H9 (cell line): ENCODE results near the gene ATRN. TPM values are rescaled to one million over a fixed set of nuclear protein-coding genes. Genes with fewer than 3 reads are reported as not detected.

Experiments
- DNase-seq: peaks from one replicate; pipeline ENCODE4 v3.0.0-alpha.2; 2017
- H2AFZ ChIP-seq: one replicate; pipeline ENCODE4 v1.6.1; 2013; ENCODE audit warnings: mild to moderate bottlenecking, low read length, control low read depth, moderate library complexity
- H2AK5ac ChIP-seq: 2 replicates; pipeline ENCODE4 v1.6.1; 2013; ENCODE audit warnings: low read length, control low read depth, mixed read lengths; ENCODE audit not compliant: insufficient read length
- H2BK120ac ChIP-seq: one replicate; pipeline ENCODE4 v1.6.1; 2013; ENCODE audit warnings: low read depth, mild to moderate bottlenecking, low read length, control low read depth, inconsistent platforms; ENCODE audit not compliant: poor library complexity, severe bottlenecking
- H2BK12ac ChIP-seq: 2 replicates; pipeline ENCODE4 v1.6.1; 2013; ENCODE audit warnings: low read length, control low read depth, mixed read lengths, low read depth; ENCODE audit not compliant: insufficient read length
- H2BK15ac ChIP-seq: 2 replicates; pipeline ENCODE4 v1.6.1; 2013; ENCODE audit warnings: low read depth, low read length, control low read depth
- H2BK20ac ChIP-seq: one replicate; pipeline ENCODE4 v1.6.1; 2013; ENCODE audit warnings: low read depth, mild to moderate bottlenecking, low read length, control low read depth, inconsistent platforms; ENCODE audit not compliant: poor library complexity, severe bottlenecking
- H2BK5ac ChIP-seq: 2 replicates; pipeline ENCODE4 v1.6.1; 2013; ENCODE audit warnings: low read length, control low read depth, mixed read lengths; ENCODE audit not compliant: insufficient read length
- H3K14ac ChIP-seq: 2 replicates; pipeline ENCODE4 v1.6.1; 2013; ENCODE audit warnings: low read length, control low read depth; ENCODE audit not compliant: insufficient read depth
- H3K18ac ChIP-seq: 2 replicates; pipeline ENCODE4 v1.6.1; 2013; ENCODE audit warnings: low read depth, mild to moderate bottlenecking, mixed read lengths, low read length, control low read depth; ENCODE audit not compliant: insufficient read length
- H3K23ac ChIP-seq: 2 replicates; pipeline ENCODE4 v1.6.1; 2013; ENCODE audit warnings: low read length, control low read depth, mixed read lengths, low read depth; ENCODE audit not compliant: insufficient read length
- H3K23me2 ChIP-seq: 2 replicates; pipeline ENCODE4 v1.6.1; 2013; ENCODE audit warnings: low read depth, mild to moderate bottlenecking, mixed read lengths, low read length, control low read depth; ENCODE audit not compliant: insufficient read length, poor library complexity, severe bottlenecking
- H3K27ac ChIP-seq: 2 replicates; pipeline ENCODE4 v1.5.1; 2013; ENCODE audit warnings: low read length, control low read depth, mixed read lengths, low read depth; ENCODE audit not compliant: insufficient read length
- H3K27me3 ChIP-seq: 2 replicates; pipeline ENCODE4 v1.6.1; 2013; ENCODE audit warnings: low read length, control low read depth, inconsistent platforms; ENCODE audit not compliant: insufficient read depth
- H3K4ac ChIP-seq: 2 replicates; pipeline ENCODE4 v1.6.1; 2013; ENCODE audit warnings: low read depth, mild to moderate bottlenecking, control low read depth, inconsistent platforms, low read length, moderate library complexity
- H3K4me1 ChIP-seq: 2 replicates; pipeline ENCODE4 v1.6.1; 2013; ENCODE audit warnings: low read length, control low read depth, inconsistent platforms; ENCODE audit not compliant: insufficient read depth
- H3K4me2 ChIP-seq: 2 replicates; pipeline ENCODE4 v1.6.1; 2013; ENCODE audit warnings: low read length, control low read depth, mixed read lengths; ENCODE audit not compliant: insufficient read length, insufficient read depth
- H3K56ac ChIP-seq: 2 replicates; pipeline ENCODE4 v1.6.1; 2013; ENCODE audit warnings: low read depth, mild to moderate bottlenecking, mixed read lengths, low read length, control low read depth; ENCODE audit not compliant: insufficient read length
- H3K79me1 ChIP-seq: 2 replicates; pipeline ENCODE4 v1.6.1; 2013; ENCODE audit warnings: low read depth, mild to moderate bottlenecking, moderate library complexity, low read length, control low read depth, inconsistent platforms; ENCODE audit not compliant: insufficient read depth, poor library complexity, severe bottlenecking
- H3K79me2 ChIP-seq: 2 replicates; pipeline ENCODE4 v1.6.1; 2013; ENCODE audit warnings: low read length, control low read depth, inconsistent platforms; ENCODE audit not compliant: insufficient read depth
- H3K9ac ChIP-seq: 2 replicates; pipeline ENCODE4 v1.6.1; 2013; ENCODE audit warnings: low read length, control low read depth, mixed read lengths; ENCODE audit not compliant: insufficient read length; ENCODE audit errors: extremely low read depth
- H3K9me3 ChIP-seq: one replicate; pipeline ENCODE4 v1.6.1; 2013; ENCODE audit warnings: low read depth, low read length, inconsistent platforms; ENCODE audit not compliant: control insufficient read depth
- H3T11ph ChIP-seq: one replicate; pipeline ENCODE4 v1.6.1; 2013; ENCODE audit warnings: mild to moderate bottlenecking, low read length, control low read depth, inconsistent platforms
- H4K20me1 ChIP-seq: one replicate; pipeline ENCODE4 v1.6.1; 2013; ENCODE audit not compliant: control insufficient read depth, insufficient read length, insufficient read depth
- H4K5ac ChIP-seq: 2 replicates; pipeline ENCODE4 v1.6.1; 2013; ENCODE audit warnings: low read depth, mild to moderate bottlenecking, mixed read lengths, low read length, control low read depth; ENCODE audit not compliant: insufficient read length
- H4K8ac ChIP-seq: replicated peaks from 2 replicates; pipeline ENCODE4 v1.6.1; 2013; ENCODE audit warnings: low read length, control low read depth, mixed read lengths, low read depth; ENCODE audit not compliant: insufficient read length
- H4K91ac ChIP-seq: 2 replicates; pipeline ENCODE4 v1.6.1; 2013; ENCODE audit warnings: low read depth, mild to moderate bottlenecking, moderate library complexity, mixed read lengths, low read length, control low read depth; ENCODE audit not compliant: insufficient read length
- H3K27ac Mint-ChIP-seq, 3 experiments: 2 replicates in 2 of 3; 3 replicates in 1 of 3; pipeline ENCODE4 v1.8.0; 2020 to 2021; ENCODE audit warnings: mixed read lengths in 3 of 3, mild to moderate bottlenecking in 1 of 3, moderate library complexity in 1 of 3
- H3K27me3 Mint-ChIP-seq: 2 replicates; pipeline ENCODE4 v1.8.0; 2021; ENCODE audit warnings: low read depth, mild to moderate bottlenecking, moderate library complexity, mixed read lengths
- H3K36me3 Mint-ChIP-seq, 3 experiments: 2 replicates in 2 of 3; 3 replicates in 1 of 3; pipeline ENCODE4 v1.8.0; 2020 to 2021; ENCODE audit warnings: low read depth in 3 of 3, mixed read lengths in 3 of 3; ENCODE audit not compliant: insufficient read depth in 1 of 3
- H3K4me1 Mint-ChIP-seq, 2 experiments: 2 replicates each; pipeline ENCODE4 v1.8.0; 2020; ENCODE audit warnings: mixed read lengths in 2 of 2
- H3K4me3 Mint-ChIP-seq, 2 experiments: 2 replicates in 1 of 2; 3 replicates in 1 of 2; pipeline ENCODE4 v1.8.0; 2020 to 2021; ENCODE audit warnings: mild to moderate bottlenecking in 2 of 2, mixed read lengths in 2 of 2, moderate library complexity in 1 of 2
- H3K9me3 Mint-ChIP-seq, 2 experiments: 2 replicates in 1 of 2; 3 replicates in 1 of 2; pipeline ENCODE4 v1.8.0; 2020; ENCODE audit warnings: mild to moderate bottlenecking in 2 of 2, mixed read lengths in 2 of 2, moderate library complexity in 1 of 2
- CTCF ChIP-seq: fragments of 200-600 bp; sonication (generic); conservative IDR thresholded peaks from 3 replicates; pipeline ENCODE4 v1.8.0; 2021; ENCODE audit warnings: antibody characterized with exemption, mild to moderate bottlenecking
- WGBS: extraction: QIAGEN DNeasy Blood & Tissue Kit; methylation state at CpG from one replicate; pipeline ENCODE4 v1.1.7; 2013; ENCODE audit warnings: missing lambda C conversion rate, low lambda C conversion rate, mixed read lengths; ENCODE audit not compliant: insufficient read length; ENCODE audit errors: extremely low coverage; 5-methylcytosine and 5-hydroxymethylcytosine counted together
- total RNA-seq: library from RNA; stranded (reverse); gene quantifications from 2 replicates; pipeline ENCODE4 v1.2.1, GENCODE V29; 2021

The ATRN gene
- total RNA-seq, 1 experiment from 2014 or later, result 23.1 TPM

GRCh38 chr20:3696745-3697587 lies 226.1 kb downstream of the ATRN start:
- Histone ChIP-seq H2BK120ac (no peak overlapping the region), H3K18ac (no peak overlapping the region), H4K8ac (no peak overlapping the region), H3K23ac (no peak overlapping the region), H2BK15ac (no peak overlapping the region), H3K23me2 (no peaks in the 10 kb centered on the region), H3K4ac (no peak overlapping the region), H3K14ac (no peak overlapping the region), H3K9me3 (no peaks in the 10 kb centered on the region), H3K4me1 (no peaks in the 10 kb centered on the region), H3K79me2 (no peaks in the 10 kb centered on the region), H3K4me2 (no peak overlapping the region), H3T11ph (no peak overlapping the region), H2BK20ac (no peak overlapping the region), H4K91ac (no peak overlapping the region), H3K27me3 (no peaks in the 10 kb centered on the region), H3K79me1 (no peaks in the 10 kb centered on the region), H2AFZ (no peak overlapping the region), H4K20me1 (peaks cover 2% of the 10 kb centered on the region), H3K56ac (no peak overlapping the region), H3K9ac (no peak overlapping the region), H2AK5ac (no peak overlapping the region), H2BK5ac (no peak overlapping the region), H3K27ac (no peak overlapping the region), H2BK12ac (no peak overlapping the region), H4K5ac (no peak overlapping the region)
- no peaks in the 10 kb centered on the region for H3K4me1 Mint-ChIP-seq
- H3K9me3 Mint-ChIP-seq, result peaks cover 3% of the 10 kb centered on the region in 2 experiments; a peak in 3 of 5 replicates
- peak; percentile 16 for DNase-seq
- H3K4me3 Mint-ChIP-seq, result no peak overlapping the region
- WGBS, result no CpG with 5 or more reads among the region's 15 CpGs
- TF ChIP-seq CTCF, result no peak
- no peak overlapping the region for H3K27ac Mint-ChIP-seq
- H3K27me3 Mint-ChIP-seq, result no peaks in the 10 kb centered on the region
- H3K36me3 Mint-ChIP-seq, result no peaks in the 10 kb centered on the region; a peak in 1 of 7 replicates
